Adipose tissue (tissue), 3 donors: ENCODE data around the gene LAMA3. TPM values are rescaled to one million over a fixed set of nuclear protein-coding genes. Genes with fewer than 3 reads are reported as not detected.

ENCODE experiments used
- H3K27ac ChIP-seq: one replicate; pipeline ENCODE4 v1.5.1; 2013; ENCODE audit warnings: low read depth, low read length
- WGBS, 3 donors: extraction: QIAGEN DNeasy Blood & Tissue Kit; methylation state at CpG; one replicate each; pipeline ENCODE4 v1.1.7; 2013; 5-methylcytosine and 5-hydroxymethylcytosine counted together
- polyA plus RNA-seq, 3 donors: library from polyadenylated mRNA; stranded (reverse); fragments of 200-250 nt; gene quantifications; one replicate each; pipeline ENCODE4 v1.2.3, GENCODE V29; 2013
- donor health status: healthy with polysubstance abuse.
- donor health status: Bipolar disorder and iron deficiency.
- donor health status: healthy.

LAMA3 gene, protein sequence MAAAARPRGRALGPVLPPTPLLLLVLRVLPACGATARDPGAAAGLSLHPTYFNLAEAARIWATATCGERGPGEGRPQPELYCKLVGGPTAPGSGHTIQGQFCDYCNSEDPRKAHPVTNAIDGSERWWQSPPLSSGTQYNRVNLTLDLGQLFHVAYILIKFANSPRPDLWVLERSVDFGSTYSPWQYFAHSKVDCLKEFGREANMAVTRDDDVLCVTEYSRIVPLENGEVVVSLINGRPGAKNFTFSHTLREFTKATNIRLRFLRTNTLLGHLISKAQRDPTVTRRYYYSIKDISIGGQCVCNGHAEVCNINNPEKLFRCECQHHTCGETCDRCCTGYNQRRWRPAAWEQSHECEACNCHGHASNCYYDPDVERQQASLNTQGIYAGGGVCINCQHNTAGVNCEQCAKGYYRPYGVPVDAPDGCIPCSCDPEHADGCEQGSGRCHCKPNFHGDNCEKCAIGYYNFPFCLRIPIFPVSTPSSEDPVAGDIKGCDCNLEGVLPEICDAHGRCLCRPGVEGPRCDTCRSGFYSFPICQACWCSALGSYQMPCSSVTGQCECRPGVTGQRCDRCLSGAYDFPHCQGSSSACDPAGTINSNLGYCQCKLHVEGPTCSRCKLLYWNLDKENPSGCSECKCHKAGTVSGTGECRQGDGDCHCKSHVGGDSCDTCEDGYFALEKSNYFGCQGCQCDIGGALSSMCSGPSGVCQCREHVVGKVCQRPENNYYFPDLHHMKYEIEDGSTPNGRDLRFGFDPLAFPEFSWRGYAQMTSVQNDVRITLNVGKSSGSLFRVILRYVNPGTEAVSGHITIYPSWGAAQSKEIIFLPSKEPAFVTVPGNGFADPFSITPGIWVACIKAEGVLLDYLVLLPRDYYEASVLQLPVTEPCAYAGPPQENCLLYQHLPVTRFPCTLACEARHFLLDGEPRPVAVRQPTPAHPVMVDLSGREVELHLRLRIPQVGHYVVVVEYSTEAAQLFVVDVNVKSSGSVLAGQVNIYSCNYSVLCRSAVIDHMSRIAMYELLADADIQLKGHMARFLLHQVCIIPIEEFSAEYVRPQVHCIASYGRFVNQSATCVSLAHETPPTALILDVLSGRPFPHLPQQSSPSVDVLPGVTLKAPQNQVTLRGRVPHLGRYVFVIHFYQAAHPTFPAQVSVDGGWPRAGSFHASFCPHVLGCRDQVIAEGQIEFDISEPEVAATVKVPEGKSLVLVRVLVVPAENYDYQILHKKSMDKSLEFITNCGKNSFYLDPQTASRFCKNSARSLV (N-terminal part only)
- 10 to 100 TPM in 1 of 3 donors, 1 to 10 TPM in 2; 2.1 to 20.8 (median 6.2) TPM for polyA plus RNA-seq

- H3K27ac ChIP-seq: no peak within 1 kb of the TSS
- WGBS, 3 donors: 1 to 2% (median 1%) methylated on average over 34 to 45 of the region's 45 CpGs
Measured at GRCh38 chr18:23689031-23689615, at the start of gene LAMA3. LAMA3 (plus strand) TSS chr18:23689453; CDS start chr18:23689684, 231 bp downstream.

DNA sequence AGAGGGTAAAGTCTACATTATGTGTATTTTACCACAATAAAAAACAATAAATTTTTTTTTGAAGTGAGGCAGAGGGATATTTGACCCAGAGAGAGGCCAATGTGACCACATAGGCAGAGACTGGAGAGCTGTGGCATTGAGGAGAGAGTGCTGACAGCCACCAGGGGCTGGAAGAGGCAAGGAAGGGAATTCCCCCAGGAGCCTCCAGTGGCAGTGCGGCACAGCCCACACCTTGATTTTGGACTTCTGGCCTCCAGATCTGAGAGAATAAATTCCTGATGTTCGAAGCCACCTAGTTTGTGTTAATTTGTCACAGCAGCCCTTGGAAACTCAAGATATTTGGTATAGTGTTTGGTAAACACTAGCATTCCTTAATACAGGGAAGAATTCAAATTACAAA is 49.2 kb upstream of the LAMA3 start:
- 78 to 91% (median 90%) methylated on average over 2 of the region's 2 CpGs for WGBS, 3 donors
- H3K27ac ChIP-seq: no peak overlapping the region

DNA sequence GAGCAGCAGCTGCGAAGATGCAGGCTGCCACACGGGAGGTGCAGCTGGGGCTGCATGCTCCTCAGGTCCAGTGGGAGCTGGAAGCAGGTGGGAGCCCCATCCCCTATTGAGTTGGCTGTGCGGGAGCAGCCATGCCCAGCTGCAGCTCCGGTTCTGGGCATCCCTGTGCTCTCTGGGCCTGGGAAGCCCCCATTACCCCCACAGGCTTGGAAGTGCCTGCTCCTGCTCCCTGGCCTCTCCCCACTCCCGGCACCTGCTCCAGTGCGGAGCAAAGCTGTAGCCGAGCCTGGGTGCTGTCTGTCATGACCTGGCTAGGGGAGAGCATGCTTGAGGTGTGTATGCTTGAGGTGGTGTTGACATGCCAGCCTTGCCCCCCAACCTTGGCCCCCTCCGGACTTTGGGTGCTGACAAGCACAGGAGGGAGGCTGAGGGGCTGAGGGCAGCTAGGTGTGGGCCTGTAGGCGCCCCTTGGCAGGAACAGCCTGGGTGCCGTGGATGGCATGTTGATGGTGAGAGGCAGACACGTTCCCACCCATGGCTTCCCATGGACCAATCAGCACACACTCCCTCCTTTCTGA is 48.0 kb upstream of the LAMA3 start:
- WGBS, 3 donors: 86 to 93% (median 89%) methylated on average over 10 to 11 of the region's 11 CpGs

GRCh38 chr18:23641937-23642666 is 47.2 kb upstream of the LAMA3 start:
- no peak overlapping the region for H3K27ac ChIP-seq
- 95 to 97% (median 96%) methylated on average over 11 of the region's 11 CpGs for WGBS, 3 donors

More for the DNA sequence above, 48.0 kb upstream of the LAMA3 start:
- H3K27ac ChIP-seq: no peak overlapping the region

- 65 to 79% (median 79%) methylated on average over 2 of the region's 2 CpGs for WGBS, 3 donors
Measured at GRCh38 chr18:23643815-23644490, 45.3 kb upstream of the LAMA3 start.

DNA sequence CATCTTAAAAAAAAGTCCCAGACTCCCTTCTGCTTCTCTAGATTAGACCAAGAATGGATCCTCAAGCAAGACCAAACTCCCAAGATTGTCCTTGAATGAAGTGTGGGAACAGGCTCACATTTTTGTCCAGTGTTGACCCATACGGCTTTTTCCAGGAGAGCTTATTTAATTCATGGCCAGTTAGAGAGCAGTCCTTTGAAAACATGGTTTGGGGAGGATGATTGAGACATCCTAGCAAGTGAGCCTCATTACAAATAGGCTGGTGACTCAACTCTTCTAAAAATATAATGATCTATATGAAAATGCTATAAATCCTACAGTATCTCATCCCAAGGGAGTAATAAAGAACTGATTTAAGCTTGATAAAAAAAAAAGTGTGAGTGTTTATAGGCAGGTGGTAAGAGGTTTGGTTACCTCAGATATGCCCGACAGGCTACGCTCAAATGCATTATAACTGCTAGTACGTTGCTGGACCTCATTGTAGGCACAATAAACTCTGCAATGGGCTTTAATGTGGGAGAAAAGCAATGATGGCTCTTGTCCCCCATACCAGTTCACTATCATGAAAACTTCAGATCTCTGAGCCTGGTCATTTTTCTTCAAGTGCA is 43.6 kb upstream of the LAMA3 start:
- 75 to 97% (median 94%) methylated on average over 4 of the region's 4 CpGs for WGBS, 3 donors
- no peak overlapping the region for H3K27ac ChIP-seq

More at GRCh38 chr18:23643815-23644490, 45.3 kb upstream of the LAMA3 start:
- no peak overlapping the region for H3K27ac ChIP-seq

DNA sequence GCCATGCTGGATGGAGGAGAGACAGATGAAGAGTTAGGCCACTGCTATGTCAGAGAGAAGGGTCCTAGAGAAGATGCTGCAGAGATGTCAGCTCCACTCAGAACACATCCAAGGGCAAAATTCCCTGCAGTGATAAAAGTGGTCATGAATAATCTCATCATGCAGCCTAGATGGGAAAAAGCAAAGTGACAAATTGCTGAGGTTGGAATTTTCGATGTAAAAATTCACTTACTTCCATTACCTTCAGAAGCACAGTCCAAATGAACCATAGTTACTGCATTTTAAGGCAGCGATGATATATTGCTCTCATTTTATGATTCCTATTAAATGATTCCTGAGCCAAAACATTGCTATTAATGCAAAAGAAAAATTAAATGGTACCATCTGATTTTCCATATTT is 43.0 kb upstream of the LAMA3 start:
- H3K27ac ChIP-seq: no peak overlapping the region
- WGBS, 3 donors: 86 to 93% (median 89%) methylated on average over 2 of the region's 2 CpGs

GRCh38 chr18:23648456-23648855 is 40.8 kb upstream of the LAMA3 start:
- no peak overlapping the region for H3K27ac ChIP-seq
- 69 to 88% (median 81%) methylated on average over 3 of the region's 3 CpGs for WGBS, 3 donors

GRCh38 chr18:23648940-23649607 is 40.2 kb upstream of the LAMA3 start:
- no peak overlapping the region for H3K27ac ChIP-seq
- WGBS, 3 donors: 40 to 82% (median 47%) methylated on average over 8 of the region's 8 CpGs

GRCh38 chr18:23650968-23651927 is 38.0 kb upstream of the LAMA3 start:
- H3K27ac ChIP-seq: no peak overlapping the region
- WGBS, 3 donors: 56 to 84% (median 82%) methylated on average over 6 of the region's 6 CpGs

GRCh38 chr18:23652232-23652631 is 37.0 kb upstream of the LAMA3 start:
- no peak overlapping the region for H3K27ac ChIP-seq
- whole genome bisulfite sequencing, 3 donors: 77 to 85% (median 80%) methylated on average over 6 of the region's 6 CpGs

DNA sequence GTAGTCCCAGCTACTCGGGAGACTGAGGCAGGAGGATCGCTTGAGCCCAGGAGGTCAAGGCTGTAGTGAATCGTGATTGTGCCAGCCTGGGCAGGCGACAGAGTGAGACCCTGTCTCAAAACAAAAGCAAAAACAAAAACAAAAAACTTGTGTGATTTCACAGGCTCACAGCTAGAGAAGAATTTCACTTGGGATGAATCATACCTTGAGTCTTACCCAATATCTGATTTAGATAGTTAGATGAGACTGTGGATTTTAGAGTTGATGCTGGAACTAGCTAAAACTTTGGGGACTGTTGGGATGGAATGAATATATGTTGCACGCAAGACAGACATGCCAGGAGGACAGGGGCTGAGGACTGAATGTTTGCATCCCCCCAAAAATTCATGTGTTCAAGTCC is 31.0 kb upstream of the LAMA3 start:
- H3K27ac ChIP-seq: no peak overlapping the region
- 87 to 95% (median 92%) methylated on average over 5 of the region's 5 CpGs for WGBS, 3 donors

DNA sequence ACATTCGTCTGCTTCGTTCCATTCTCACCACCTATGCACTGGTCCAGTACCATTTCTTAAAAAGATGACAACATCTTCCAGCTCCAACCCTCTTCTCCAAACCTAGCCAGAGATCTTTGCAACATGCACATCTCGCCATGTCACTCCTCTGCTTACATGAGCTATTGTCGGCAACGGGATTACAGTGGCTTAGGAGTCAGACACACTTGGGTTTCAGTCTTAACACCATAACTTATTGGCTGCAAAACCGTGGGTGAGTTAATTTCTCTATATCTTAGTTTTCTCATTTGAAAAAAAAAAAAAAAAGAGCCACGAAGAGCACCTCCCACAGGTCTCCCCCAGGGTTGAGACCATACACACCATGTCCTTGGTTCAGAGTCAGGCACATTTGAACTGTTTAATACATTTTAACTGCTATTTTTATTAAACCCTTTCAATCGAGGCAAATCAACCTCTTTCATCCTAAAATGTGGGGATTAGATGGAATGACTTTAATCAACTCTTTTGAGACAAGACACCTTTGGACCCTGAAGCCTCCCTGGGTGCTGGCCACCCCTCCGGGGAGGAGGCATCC is 27.4 kb upstream of the LAMA3 start:
- WGBS, 3 donors: 40 to 51% (median 45%) methylated on average over 9 of the region's 9 CpGs
- H3K27ac ChIP-seq: no peak overlapping the region
